NCI-H1417 treated with DMSO at 0.1 percent for 48 hours (cell line): ENCODE measurements around the gene KCND3.

Experiments used
- DNase-seq: peaks from one replicate; lab custom pipeline; 2025; lab: John Stamatoyannopoulos, UW

Gene KCND3

DNA sequence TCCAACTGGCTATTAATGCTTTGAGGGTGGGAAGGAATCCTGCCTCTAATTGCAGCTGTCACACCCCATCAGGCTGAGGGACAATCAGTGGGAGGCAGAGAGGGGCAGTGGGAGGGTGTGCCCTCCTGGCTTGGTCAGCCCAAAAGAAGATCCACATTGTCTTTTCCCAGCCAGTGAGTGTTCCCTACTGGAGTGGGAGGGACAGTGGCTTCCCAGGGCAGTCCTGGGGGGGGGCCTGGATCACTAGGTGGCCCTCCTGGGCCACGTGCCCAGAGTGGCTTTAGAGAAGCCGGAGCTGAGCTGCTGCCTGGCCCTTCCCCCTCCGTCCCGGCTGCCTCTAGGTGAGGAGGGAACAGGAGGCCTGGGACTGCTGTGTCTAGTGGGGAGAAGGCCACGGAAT is 264.3 kb downstream of the KCND3 start:
- DNase-seq, result no peak

- no peak for DNase-seq
These were observed 265.6 kb downstream of the KCND3 start for GRCh38 chr1:111723871-111724270.

DNA sequence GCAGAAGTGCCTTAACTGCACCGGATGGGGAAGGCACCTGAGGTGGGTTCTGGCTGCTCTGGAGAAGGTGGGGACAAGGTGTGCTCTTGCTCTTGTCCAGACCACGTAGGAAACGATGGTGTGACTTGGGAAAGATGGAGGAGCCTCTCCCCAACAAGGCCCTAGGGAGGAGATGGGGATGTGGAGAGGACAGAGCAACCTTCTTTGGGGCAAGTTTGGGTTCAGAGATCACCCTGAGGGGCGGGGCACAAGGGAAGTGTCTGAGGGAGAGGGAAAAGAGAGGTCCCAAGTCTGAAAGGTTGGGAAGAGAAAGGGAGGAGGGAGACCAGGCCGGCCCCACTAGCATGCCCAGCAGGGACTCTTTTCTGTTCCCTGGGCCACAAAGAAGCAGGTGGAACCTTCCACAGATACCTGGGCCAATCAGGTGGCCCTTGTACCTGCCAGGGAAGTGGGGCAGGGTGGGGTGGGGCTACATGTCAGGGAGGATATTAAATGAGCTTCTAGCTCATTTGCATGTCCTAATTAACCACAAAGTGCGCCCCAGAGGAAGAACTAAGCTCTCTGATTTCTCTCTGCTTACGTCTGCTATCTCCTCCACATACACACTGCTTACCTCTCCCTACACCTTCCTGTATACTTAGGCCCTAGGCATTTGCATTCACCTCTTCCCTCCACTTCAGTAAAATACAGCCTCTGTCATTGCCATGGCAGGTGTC is 266.2 kb downstream of the KCND3 start:
- no peak for DNase-seq

GRCh38 chr1:111720977-111721786 is 268.3 kb downstream of the KCND3 start:
- no peak for DNase-seq
